ENCODE data around the gene FRMD4B.
"Not testable (repeated sequence)": the region's sequence is repeated elsewhere in the genome, so short reads cannot be mapped to it uniquely, and the experiment has no call there.

The FRMD4B gene

GRCh38 chr3:69240651-69241568 is 145.0 kb downstream of the FRMD4B start:
- DNase-seq, result no peak

- DNase-seq, result no peak
These were observed 146.8 kb downstream of the FRMD4B start for GRCh38 chr3:69239063-69239462.

- peak; percentile 9 for DNase-seq
These were observed 148.8 kb downstream of the FRMD4B start for GRCh38 chr3:69236812-69237707.

- no peak for DNase-seq
These were observed 150.0 kb downstream of the FRMD4B start for GRCh38 chr3:69235882-69236281.

GRCh38 chr3:69235227-69235626 is 150.7 kb downstream of the FRMD4B start:
- not testable (repeated sequence) for DNase-seq

GRCh38 chr3:69232482-69232881 is 153.4 kb downstream of the FRMD4B start:
- DNase-seq, result peak; percentile 42

GRCh38 chr3:69231929-69232440 is 153.9 kb downstream of the FRMD4B start:
- DNase-seq, result peak; percentile 35

- no peak for DNase-seq
These were observed 159.8 kb downstream of the FRMD4B start for GRCh38 chr3:69226071-69226470.

- no peak for DNase-seq
These were observed 166.7 kb downstream of the FRMD4B start for GRCh38 chr3:69219101-69219708.

- DNase-seq, result no peak
These were observed 167.8 kb downstream of the FRMD4B start for GRCh38 chr3:69218079-69218478.

- no peak for DNase-seq
These were observed 168.9 kb downstream of the FRMD4B start for GRCh38 chr3:69216981-69217380.

GRCh38 chr3:69214241-69214640 is 171.6 kb downstream of the FRMD4B start:
- peak; percentile 0 for DNase-seq

GRCh38 chr3:69212411-69213160 is 173.3 kb downstream of the FRMD4B start:
- no peak for DNase-seq

GRCh38 chr3:69210068-69210730 is 175.7 kb downstream of the FRMD4B start:
- no peak for DNase-seq

- DNase-seq, result no peak
These were observed 176.5 kb downstream of the FRMD4B start for GRCh38 chr3:69209413-69209812.

- DNase-seq, result no peak
These were observed 178.9 kb downstream of the FRMD4B start for GRCh38 chr3:69207031-69207430.

- no peak for DNase-seq
These were observed 180.5 kb downstream of the FRMD4B start for GRCh38 chr3:69205385-69205784.

- no peak for DNase-seq
These were observed 181.5 kb downstream of the FRMD4B start for GRCh38 chr3:69204315-69204957.

- no peak for DNase-seq
These were observed 182.1 kb downstream of the FRMD4B start for GRCh38 chr3:69203631-69204314.

GRCh38 chr3:69201658-69202057 is 184.2 kb downstream of the FRMD4B start:
- peak; percentile 61 for DNase-seq

Measured in NCI-H69 (cell line).